Kidney tubule cell (primary cell): ENCODE results near the gene NUP43.
A peak's percentile ranks its signal among the peaks of the same experiment; 100 is the strongest.
"Not testable (repeated sequence)": the region's sequence is repeated elsewhere in the genome, so short reads cannot be mapped to it uniquely, and the experiment has no call there.

ENCODE experiments used
- DNase-seq: peaks from one replicate; pipeline ENCODE4 v3.0.0-alpha.2; 2018; ENCODE audit warnings: low spot score

The NUP43 gene

DNA sequence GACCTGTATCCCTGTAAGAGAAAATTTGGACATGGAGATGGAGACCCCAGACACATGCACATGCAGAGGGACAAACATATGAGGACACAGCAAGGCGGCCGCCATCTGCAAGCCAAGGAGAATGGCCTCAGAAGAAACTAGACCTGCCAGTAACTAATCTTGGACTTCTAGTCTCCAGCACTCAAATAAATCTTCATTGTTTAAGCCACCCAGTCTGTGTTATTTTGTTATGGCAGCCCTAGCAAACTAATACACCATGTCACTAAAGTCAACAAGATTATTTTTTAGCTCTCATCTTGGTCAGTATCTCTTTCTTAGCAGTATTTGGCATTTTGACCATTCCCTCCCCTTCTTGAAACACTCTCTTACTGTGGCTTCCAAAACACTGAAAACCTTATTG, 55.1 kb downstream of the NUP43 start:
- DNase-seq: no peak

DNA sequence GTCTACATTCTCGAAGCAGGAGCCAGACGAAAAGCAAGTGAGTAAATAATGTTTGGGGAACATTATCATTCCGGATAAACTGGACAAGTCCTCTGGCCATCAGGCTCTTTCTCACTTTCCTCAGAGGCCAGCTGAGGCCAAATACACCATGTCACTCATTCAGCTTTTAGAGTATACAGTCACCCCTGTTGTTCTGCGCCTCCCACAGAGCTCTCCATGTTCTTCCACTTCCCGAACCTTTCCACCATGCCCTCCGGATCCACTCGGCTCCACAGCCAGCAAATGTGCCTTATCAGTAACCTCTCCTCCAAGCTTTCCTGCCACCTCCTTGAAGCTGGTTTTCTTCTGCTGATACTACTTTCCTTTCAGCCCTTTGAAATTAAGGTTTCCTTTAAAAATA, 60.1 kb downstream of the NUP43 start:
- no peak for DNase-seq

DNA sequence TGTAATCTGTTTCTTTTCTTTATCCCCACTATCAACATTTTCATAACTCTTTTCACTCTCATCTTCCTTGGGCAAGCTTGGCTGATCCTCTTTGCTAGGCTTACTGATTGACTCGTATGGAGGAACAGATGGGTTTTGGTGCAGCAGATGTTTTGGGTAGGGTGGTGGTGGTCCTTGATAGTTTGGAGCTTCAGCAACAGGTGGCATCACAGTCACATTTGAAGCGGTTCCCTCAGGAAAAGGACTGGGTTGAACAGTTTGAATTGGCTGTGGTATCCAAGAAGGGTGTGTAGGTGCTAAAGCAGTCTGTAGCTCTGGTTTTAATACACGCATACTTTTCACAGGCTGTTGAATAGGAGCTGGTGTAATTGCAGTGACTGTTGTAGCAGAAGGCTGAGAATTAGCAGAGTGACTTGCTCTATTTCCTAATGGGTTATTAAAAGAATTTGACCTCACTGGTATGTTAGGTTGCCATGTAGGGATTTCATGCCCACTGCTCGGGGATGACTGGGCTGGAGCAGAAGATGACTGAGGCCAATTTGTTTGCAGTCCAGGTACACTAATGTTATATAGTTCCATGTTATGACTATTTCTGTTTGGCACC, 63.0 kb downstream of the NUP43 start:
- peak; percentile 46 for DNase-seq

DNA sequence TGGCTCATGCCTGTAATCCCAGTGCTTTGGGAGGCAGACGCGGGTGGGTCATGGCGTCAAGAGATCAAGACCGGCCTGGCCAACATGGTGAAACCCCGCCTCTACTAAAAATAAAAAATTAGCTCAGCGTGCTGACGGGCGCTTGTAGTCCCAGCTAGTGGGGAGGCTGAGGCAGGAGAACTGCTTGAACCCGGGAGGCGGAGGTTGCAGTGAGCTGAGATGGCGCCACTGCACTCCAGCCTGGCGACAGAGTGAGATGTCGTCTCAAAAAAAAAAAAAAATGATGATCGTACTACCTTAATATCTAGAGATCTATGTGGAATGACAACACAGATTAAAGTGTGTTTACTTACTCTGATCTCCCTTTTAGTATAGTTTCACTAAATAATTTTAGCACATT, 64.5 kb downstream of the NUP43 start:
- not testable (repeated sequence) for DNase-seq

DNA sequence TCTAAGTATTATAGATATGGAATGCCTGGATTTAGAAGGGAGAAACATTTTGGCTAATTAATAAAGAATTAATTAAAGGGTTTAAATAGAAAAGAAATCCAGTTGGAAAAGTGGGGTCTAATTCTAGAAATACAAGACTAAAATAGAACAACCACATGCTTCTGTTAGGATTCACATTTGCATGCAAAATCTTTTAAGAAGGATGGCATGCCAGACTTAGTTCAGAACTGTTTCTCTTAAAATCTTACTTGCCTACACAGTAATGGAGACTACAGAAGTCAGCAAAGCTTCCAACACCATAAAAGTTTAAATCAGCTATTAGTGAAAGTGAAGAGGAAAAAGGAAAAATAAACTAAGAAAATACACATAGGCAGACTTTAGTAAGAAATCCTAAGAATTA, 65.1 kb downstream of the NUP43 start:
- no peak for DNase-seq

DNA sequence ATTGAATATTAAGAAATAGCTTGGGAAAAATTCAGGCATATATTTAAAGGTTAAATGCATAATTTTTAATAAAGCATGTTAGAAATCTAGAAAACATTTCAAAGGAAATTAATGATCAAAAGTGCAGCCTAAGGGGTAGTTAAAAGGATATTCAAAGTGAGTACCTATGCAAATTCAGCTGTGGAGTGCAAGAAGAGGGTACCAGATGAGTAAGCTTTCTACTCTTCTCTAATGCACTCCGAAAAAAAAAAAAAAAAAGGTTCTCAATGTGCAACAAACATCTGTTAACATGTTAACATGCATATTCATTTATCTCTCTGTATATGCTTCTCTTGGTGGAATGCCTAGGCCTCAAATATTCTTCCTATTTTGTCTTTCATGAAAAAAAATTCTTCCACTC, 65.8 kb downstream of the NUP43 start:
- DNase-seq: no peak
